ENCODE data around the gene CD6. TPM values are rescaled to one million over a fixed set of nuclear protein-coding genes. Genes with fewer than 3 reads are reported as not detected.

Gene CD6
- polyA plus RNA-seq, 1 experiment: not detected

GRCh38 chr11:60934790-60935605, 36.5 kb upstream of the CD6 start:
- CTCF ChIA-PET: no interaction called here
- POLR2A ChIA-PET: no interaction called here
- no peak for TF ChIP-seq CTCF (IDR thresholded peaks at IDR 0.05; ENCODE audit: low read depth, low read length)
- DNase-seq (ENCODE audit: low read depth, low spot score): no peak
- Histone ChIP-seq H3K27me3 (ENCODE audit: control insufficient read depth, insufficient read depth, low read length) (no peaks in the 10 kb centered on the region), H3K4me3 (ENCODE audit: low read depth, low read length) (no peak overlapping the region), H3K27ac (ENCODE audit: low read depth, low read length) (no peak overlapping the region), H3K9me3 (ENCODE audit: control insufficient read depth, insufficient read depth, low read length) (no peaks in the 10 kb centered on the region)

GRCh38 chr11:60935676-60936442, 35.6 kb upstream of the CD6 start:
- TF ChIP-seq CTCF (IDR thresholded peaks at IDR 0.05; ENCODE audit: low read depth, low read length): no peak
- CTCF ChIA-PET: no interaction called here
- Histone ChIP-seq H3K9me3 (ENCODE audit: control insufficient read depth, insufficient read depth, low read length) (no peaks in the 10 kb centered on the region), H3K27ac (ENCODE audit: low read depth, low read length) (no peak overlapping the region), H3K4me3 (ENCODE audit: low read depth, low read length) (no peak overlapping the region), H3K27me3 (ENCODE audit: control insufficient read depth, insufficient read depth, low read length) (no peaks in the 10 kb centered on the region)
- POLR2A ChIA-PET: no interaction called here
- no peak for DNase-seq (ENCODE audit: low read depth, low spot score)

GRCh38 chr11:60936467-60937143, 34.9 kb upstream of the CD6 start:
- ChIA-PET CTCF (no interaction called here), POLR2A (no interaction called here)
- Histone ChIP-seq H3K9me3 (ENCODE audit: control insufficient read depth, insufficient read depth, low read length) (no peaks in the 10 kb centered on the region), H3K27me3 (ENCODE audit: control insufficient read depth, insufficient read depth, low read length) (no peaks in the 10 kb centered on the region), H3K27ac (ENCODE audit: low read depth, low read length) (no peak overlapping the region), H3K4me3 (ENCODE audit: low read depth, low read length) (no peak overlapping the region)
- TF ChIP-seq CTCF (IDR thresholded peaks at IDR 0.05; ENCODE audit: low read depth, low read length): no peak
- DNase-seq (ENCODE audit: low read depth, low spot score): no peak

GRCh38 chr11:60937144-60937527, 34.3 kb upstream of the CD6 start:
- no peak overlapping the region for H3K4me3 ChIP-seq (ENCODE audit: low read depth, low read length)
- ChIA-PET CTCF (no interaction called here), POLR2A (no interaction called here)
- DNase-seq (ENCODE audit: low read depth, low spot score): no peak
- TF ChIP-seq CTCF (IDR thresholded peaks at IDR 0.05; ENCODE audit: low read depth, low read length): no peak
- peaks cover 2% of the 10 kb centered on the region for H3K27me3 ChIP-seq (ENCODE audit: control insufficient read depth, insufficient read depth, low read length)
- H3K27ac ChIP-seq (ENCODE audit: low read depth, low read length): no peak overlapping the region
- no peaks in the 10 kb centered on the region for H3K9me3 ChIP-seq (ENCODE audit: control insufficient read depth, insufficient read depth, low read length)

- POLR2A ChIA-PET: no interaction called here
- no peak overlapping the region for H3K4me3 ChIP-seq (ENCODE audit: low read depth, low read length)
- H3K9me3 ChIP-seq (ENCODE audit: control insufficient read depth, insufficient read depth, low read length): no peaks in the 10 kb centered on the region
- TF ChIP-seq CTCF (IDR thresholded peaks at IDR 0.05; ENCODE audit: low read depth, low read length): no peak
- no peak overlapping the region for H3K27ac ChIP-seq (ENCODE audit: low read depth, low read length)
- CTCF ChIA-PET: no interaction called here
- peaks cover 2% of the 10 kb centered on the region for H3K27me3 ChIP-seq (ENCODE audit: control insufficient read depth, insufficient read depth, low read length)
- no peak for DNase-seq (ENCODE audit: low read depth, low spot score)
Observed at GRCh38 chr11:60937811-60938210, 33.7 kb upstream of the CD6 start.
